Measurements from ENCODE around the gene KCNIP1.

DNA sequence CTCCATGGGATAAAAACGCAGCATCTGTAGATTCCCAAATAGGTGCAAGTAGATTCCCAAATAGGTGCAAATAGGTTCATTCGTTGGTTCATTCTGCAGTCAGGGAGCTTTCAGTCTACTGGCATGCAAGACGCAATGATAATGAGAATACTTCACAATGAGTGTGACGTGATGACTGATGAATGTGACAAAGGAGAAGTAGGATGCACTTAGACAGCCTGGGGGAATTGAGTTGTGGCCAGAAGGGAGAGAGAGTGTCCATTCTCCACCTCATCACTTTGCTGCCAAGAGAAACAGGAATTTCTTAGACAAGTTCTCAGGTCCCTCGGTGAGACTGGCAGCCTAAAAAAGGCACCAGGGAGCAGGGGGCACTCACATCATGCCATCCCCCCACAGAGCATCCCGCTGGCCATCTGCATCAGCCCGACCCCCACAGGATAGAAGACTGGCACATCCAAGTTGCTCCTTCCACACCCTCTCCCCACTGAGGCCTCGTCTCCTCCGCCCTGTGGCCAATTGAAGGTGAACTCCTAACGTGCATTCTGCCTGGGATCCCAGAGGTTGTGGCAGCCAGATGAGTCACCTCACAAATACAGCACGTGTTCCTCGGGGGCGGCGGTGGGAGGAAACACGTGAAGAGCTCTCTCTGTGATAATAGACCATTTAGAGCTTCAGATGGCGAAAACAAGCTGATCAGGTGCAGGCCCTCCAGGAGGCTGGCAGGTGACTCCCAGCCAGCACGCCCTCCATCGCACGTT lies 19.9 kb upstream of the KCNIP1 start:
- TF ChIP-seq GATAD2A (IDR thresholded peaks at IDR 0.05) (no peak), ELK1 (CRISPR knock-in tag; IDR thresholded peaks at IDR 0.05) (no peak), KDM1A (IDR thresholded peaks at IDR 0.05) (no peak), ZNF124 (CRISPR knock-in tag; IDR thresholded peaks at IDR 0.05) (no peak), POLR2A (conservative IDR thresholded peaks at IDR 0.05) (no peak), JUND (IDR thresholded peaks at IDR 0.05; ENCODE audit: borderline replicate concordance, low read depth, low read length) (no peak), JUND (tag; IDR thresholded peaks at IDR 0.05; ENCODE audit: borderline replicate concordance, low read depth, low read length) (no peak), CXXC5 (CRISPR knock-in tag; IDR thresholded peaks at IDR 0.05) (no peak), CTCF (IDR thresholded peaks at IDR 0.05 in 2 of 3, conservative IDR thresholded peaks at IDR 0.05 in 1 of 3; ENCODE audit: insufficient read depth in 2 of 3, low read depth in 1 of 3, low read length in 3 of 3) (no peak), ZNF3 (CRISPR knock-in tag; IDR thresholded peaks at IDR 0.05) (no peak), KLF10 (CRISPR knock-in tag; IDR thresholded peaks at IDR 0.05) (no peak)
